ENCODE data around the gene MDN1.

DNA sequence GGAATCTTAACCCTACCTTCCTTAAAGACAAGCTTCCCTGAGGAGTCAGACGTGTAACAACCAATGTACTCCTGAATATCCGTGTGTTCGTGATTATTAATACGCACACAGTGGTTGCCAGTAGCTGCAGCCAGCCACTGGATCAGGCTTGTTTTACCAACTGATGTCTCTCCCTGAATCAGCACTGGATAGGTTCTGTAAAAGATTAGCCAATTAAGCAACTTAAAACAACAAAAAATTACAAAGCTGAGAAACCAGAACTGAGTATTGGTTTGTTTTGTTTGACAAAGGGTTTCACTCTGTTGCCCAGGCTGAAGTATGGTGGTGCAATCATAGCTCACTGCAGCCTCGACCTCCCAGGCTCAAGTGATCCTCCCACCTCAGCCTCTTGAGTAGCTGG is 69.3 kb downstream of the MDN1 start:
- TF ChIP-seq CTCF (IDR thresholded peaks at IDR 0.05) (no peak), EZH2 (IDR thresholded peaks at IDR 0.05; ENCODE audit: borderline replicate concordance, insufficient read depth, low read depth, low read length, poor library complexity, severe bottlenecking) (no peak)
